GM19023 (cell line): Measurements from ENCODE around the gene ZDHHC12.

Experiments used
- ATAC-seq: cut with Tn5 transposase; IDR thresholded peaks from one replicate; pipeline ENCODE4 v1.9.1; 2021; ENCODE audit warnings: mild to moderate bottlenecking, moderate library complexity; ENCODE audit not compliant: unreplicated experiment

Gene ZDHHC12

GRCh38 chr9:128688501-128689292 is 35.2 kb downstream of the ZDHHC12 start, which contains the start of gene SET:
Gene SET, plus strand, starts transcription at chr9:128689222. Its CDS starts 361 bp downstream, at chr9:128689583.
- ATAC-seq = peak; percentile 75

GRCh38 chr9:128687453-128687852 is 36.5 kb downstream of the ZDHHC12 start:
- ATAC-seq = no peak

- no peak for ATAC-seq
Observed at GRCh38 chr9:128685636-128686489, 38.1 kb downstream of the ZDHHC12 start.

GRCh38 chr9:128684325-128685199 is 39.4 kb downstream of the ZDHHC12 start:
- peak; percentile 31 for ATAC-seq

GRCh38 chr9:128684065-128684324 is 39.9 kb downstream of the ZDHHC12 start:
- ATAC-seq = no peak

GRCh38 chr9:128683340-128684064 is 40.4 kb downstream of the ZDHHC12 start:
- no peak for ATAC-seq

GRCh38 chr9:128677794-128678193 is 46.1 kb downstream of the ZDHHC12 start:
- ATAC-seq = no peak

- ATAC-seq = no peak
Observed at GRCh38 chr9:128675382-128675781, 48.5 kb downstream of the ZDHHC12 start.
